Skeletal muscle satellite cell (primary cell): ENCODE results near the gene PTH1R.
A peak's percentile ranks its signal among the peaks of the same experiment; 100 is the strongest.

Source experiments
- H3K27me3 ChIP-seq: 2 replicates; pipeline ENCODE4 v1.7.0; 2013; ENCODE audit warnings: low read length; ENCODE audit not compliant: control insufficient read depth, insufficient read depth
- H3K36me3 ChIP-seq: 2 replicates; pipeline ENCODE4 v1.7.0; 2013; ENCODE audit warnings: mild to moderate bottlenecking, control low read depth, low read length; ENCODE audit not compliant: insufficient read depth
- H3K4me1 ChIP-seq: 2 replicates; pipeline ENCODE4 v1.7.0; 2013; ENCODE audit warnings: low read length; ENCODE audit not compliant: control insufficient read depth, insufficient read depth
- H3K4me2 ChIP-seq: 2 replicates; pipeline ENCODE4 v1.7.0; 2013; ENCODE audit warnings: mild to moderate bottlenecking, low read length
- H3K4me3 ChIP-seq: 2 replicates; pipeline ENCODE4 v1.7.0; 2013; ENCODE audit warnings: low read length
- H3K9ac ChIP-seq: 2 replicates; pipeline ENCODE4 v1.7.0; 2013; ENCODE audit warnings: mild to moderate bottlenecking, low read depth, low read length, moderate library complexity
- H3K9me3 ChIP-seq: replicated peaks from 2 replicates; pipeline ENCODE4 v1.7.0; 2013; ENCODE audit warnings: mild to moderate bottlenecking, control low read depth, low read length

PTH1R gene

GRCh38 chr3:46878781-46879436 is 1.4 kb downstream of the PTH1R start:
- H3K9me3 ChIP-seq: no peaks in the 10 kb centered on the region
- no peak overlapping the region for H3K9ac ChIP-seq
- H3K4me1 ChIP-seq: peaks cover 12% of the 10 kb centered on the region
- no peak overlapping the region for H3K4me2 ChIP-seq
- H3K4me3 ChIP-seq: no peak overlapping the region
- no peaks in the 10 kb centered on the region for H3K36me3 ChIP-seq
- peaks cover 36% of the 10 kb centered on the region for H3K27me3 ChIP-seq

GRCh38 chr3:46880884-46881595 is 3.5 kb downstream of the PTH1R start:
- H3K9me3 ChIP-seq: no peaks in the 10 kb centered on the region
- H3K36me3 ChIP-seq: no peaks in the 10 kb centered on the region
- no peak overlapping the region for H3K4me3 ChIP-seq
- peak overlapping the region; percentile 91 for H3K4me2 ChIP-seq
- peaks cover 12% of the 10 kb centered on the region for H3K4me1 ChIP-seq
- H3K9ac ChIP-seq: no peak overlapping the region
- peaks cover 37% of the 10 kb centered on the region for H3K27me3 ChIP-seq

- Histone ChIP-seq H3K4me3 (peak overlapping the region; percentile 68), H3K4me1 (peaks cover 12% of the 10 kb centered on the region), H3K27me3 (peaks cover 41% of the 10 kb centered on the region), H3K9me3 (no peaks in the 10 kb centered on the region), H3K9ac (peak overlapping the region; percentile 37), H3K4me2 (peak overlapping the region; percentile 91), H3K36me3 (no peaks in the 10 kb centered on the region)
These were observed 4.3 kb downstream of the PTH1R start for GRCh38 chr3:46881596-46882376.

GRCh38 chr3:46882377-46883053 is 5.0 kb downstream of the PTH1R start:
- Histone ChIP-seq H3K4me3 (peak overlapping the region; percentile 68), H3K9me3 (no peaks in the 10 kb centered on the region), H3K27me3 (peaks cover 41% of the 10 kb centered on the region), H3K4me2 (peak overlapping the region; percentile 91), H3K36me3 (no peaks in the 10 kb centered on the region), H3K4me1 (peaks cover 12% of the 10 kb centered on the region), H3K9ac (peak overlapping the region; percentile 37)

GRCh38 chr3:46883054-46883829 is 5.7 kb downstream of the PTH1R start:
- peaks cover 48% of the 10 kb centered on the region for H3K27me3 ChIP-seq
- peak overlapping the region; percentile 37 for H3K4me3 ChIP-seq
- peak overlapping the region; percentile 91 for H3K4me2 ChIP-seq
- H3K36me3 ChIP-seq: no peaks in the 10 kb centered on the region
- no peaks in the 10 kb centered on the region for H3K9me3 ChIP-seq
- peaks cover 12% of the 10 kb centered on the region for H3K4me1 ChIP-seq
- no peak overlapping the region for H3K9ac ChIP-seq

- peaks cover 54% of the 10 kb centered on the region for H3K27me3 ChIP-seq
- no peak overlapping the region for H3K4me3 ChIP-seq
- peak overlapping the region; percentile 71 for H3K4me2 ChIP-seq
- peaks cover 9% of the 10 kb centered on the region for H3K4me1 ChIP-seq
- H3K9ac ChIP-seq: no peak overlapping the region
- no peaks in the 10 kb centered on the region for H3K36me3 ChIP-seq
- no peaks in the 10 kb centered on the region for H3K9me3 ChIP-seq
These were observed 6.3 kb downstream of the PTH1R start for GRCh38 chr3:46883830-46884185.

GRCh38 chr3:46884427-46884826 is 6.9 kb downstream of the PTH1R start:
- Histone ChIP-seq H3K9ac (no peak overlapping the region), H3K4me3 (no peak overlapping the region), H3K4me2 (no peak overlapping the region), H3K36me3 (no peaks in the 10 kb centered on the region), H3K4me1 (peaks cover 6% of the 10 kb centered on the region), H3K27me3 (peaks cover 60% of the 10 kb centered on the region), H3K9me3 (no peaks in the 10 kb centered on the region)

- H3K9ac ChIP-seq: no peak overlapping the region
- peaks cover 65% of the 10 kb centered on the region for H3K27me3 ChIP-seq
- no peaks in the 10 kb centered on the region for H3K36me3 ChIP-seq
- no peaks in the 10 kb centered on the region for H3K9me3 ChIP-seq
- peaks cover 6% of the 10 kb centered on the region for H3K4me1 ChIP-seq
- H3K4me2 ChIP-seq: no peak overlapping the region
- no peak overlapping the region for H3K4me3 ChIP-seq
These were observed 7.4 kb downstream of the PTH1R start for GRCh38 chr3:46884929-46885328.

- Histone ChIP-seq H3K4me2 (no peak overlapping the region), H3K9me3 (no peaks in the 10 kb centered on the region), H3K9ac (no peak overlapping the region), H3K4me3 (no peak overlapping the region), H3K4me1 (peaks cover 6% of the 10 kb centered on the region), H3K27me3 (peaks cover 66% of the 10 kb centered on the region), H3K36me3 (no peaks in the 10 kb centered on the region)
These were observed 8.1 kb downstream of the PTH1R start for GRCh38 chr3:46885612-46886011.

GRCh38 chr3:46887980-46888494 is 10.5 kb downstream of the PTH1R start:
- Histone ChIP-seq H3K36me3 (no peaks in the 10 kb centered on the region), H3K27me3 (peaks cover 59% of the 10 kb centered on the region)

More at GRCh38 chr3:46887980-46888494, 10.5 kb downstream of the PTH1R start:
- Histone ChIP-seq H3K4me1 (peaks cover 10% of the 10 kb centered on the region), H3K4me3 (no peak overlapping the region), H3K9ac (no peak overlapping the region), H3K9me3 (no peaks in the 10 kb centered on the region), H3K4me2 (no peak overlapping the region)
